Measurements from ENCODE around the gene ZNF708.

- TF ChIP-seq CTCF (IDR thresholded peaks at IDR 0.05) (no peak), EZH2 (IDR thresholded peaks at IDR 0.05) (no peak), EZH2phosphoT487 (IDR thresholded peaks at IDR 0.05) (no peak)
These were observed 7.2 kb downstream of the ZNF708 start for GRCh38 chr19:21321996-21322395.
